Neural cell (in vitro differentiated cells): ENCODE measurements around the gene DNM3. TPM values are rescaled to one million over a fixed set of nuclear protein-coding genes. Genes with fewer than 3 reads are reported as not detected.

ENCODE experiments used
- H2AFZ ChIP-seq: fragments of 200-600, 300-800 bp; sonication (generic), shearing (Covaris generic); 2 replicates; pipeline ENCODE4 v1.6.0; 2014; ENCODE audit warnings: low read depth, mild to moderate bottlenecking, antibody characterized with exemption, low read length, moderate library complexity
- H3F3A ChIP-seq: fragments of 200-600 bp; shearing (Covaris generic); 2 replicates; pipeline ENCODE4 v1.6.1; 2016; ENCODE audit warnings: mild to moderate bottlenecking, moderate library complexity, mixed read lengths, antibody characterized with exemption, low read length; ENCODE audit not compliant: insufficient read depth, poor library complexity, severe bottlenecking
- H3K27ac ChIP-seq: fragments of 200-600, 300-800 bp; sonication (generic), shearing (Covaris generic); 2 replicates; pipeline ENCODE4 v1.5.1; 2014; ENCODE audit warnings: mild to moderate bottlenecking, low read length, moderate library complexity
- H3K27me3 ChIP-seq: fragments of 300-800, 200-600 bp; sonication (generic), shearing (Covaris generic); 2 replicates; pipeline ENCODE4 v1.6.0; 2014; ENCODE audit warnings: mild to moderate bottlenecking, low read depth, low read length, moderate library complexity; ENCODE audit not compliant: insufficient read depth
- H3K36me3 ChIP-seq: fragments of 300-800, 200-600 bp; sonication (generic), shearing (Covaris generic); 2 replicates; pipeline ENCODE4 v1.5.1; 2014; ENCODE audit warnings: mild to moderate bottlenecking, antibody characterized with exemption, low read length, moderate library complexity; ENCODE audit not compliant: insufficient read depth
- H3K4me2 ChIP-seq: fragments of 300-800, 200-600 bp; sonication (generic), shearing (Covaris generic); 2 replicates; pipeline ENCODE4 v1.6.0; 2014; ENCODE audit warnings: mild to moderate bottlenecking, low read length
- H3K4me3 ChIP-seq: fragments of 300-800, 200-600 bp; sonication (generic), shearing (Covaris generic); 2 replicates; pipeline ENCODE4 v1.5.1; 2014; ENCODE audit warnings: mild to moderate bottlenecking, low read length, moderate library complexity
- H3K79me2 ChIP-seq: fragments of 200-600 bp; shearing (Covaris generic); replicated peaks from 2 replicates; pipeline ENCODE4 v1.6.0; 2014; ENCODE audit warnings: mild to moderate bottlenecking, low read length, moderate library complexity; ENCODE audit not compliant: insufficient read depth
- H3K9ac ChIP-seq: fragments of 300-800, 200-600 bp; sonication (generic), shearing (Covaris generic); 2 replicates; pipeline ENCODE4 v1.6.1; 2016; ENCODE audit warnings: mild to moderate bottlenecking, low read length, mixed read lengths
- H3K9me2 ChIP-seq: fragments of 200-600 bp; shearing (Covaris generic); 2 replicates; pipeline ENCODE4 v1.6.1; 2016; ENCODE audit warnings: mild to moderate bottlenecking, low read length, mixed read lengths; ENCODE audit not compliant: insufficient read depth
- H3K9me3 ChIP-seq: fragments of 200-600, 300-800 bp; sonication (generic), shearing (Covaris generic); 2 replicates; pipeline ENCODE4 v1.6.1; 2016; ENCODE audit warnings: mild to moderate bottlenecking, mixed run types, low read length, moderate library complexity, mixed read lengths
- H4K20me1 ChIP-seq: fragments of 200-600 bp; shearing (Covaris generic); 2 replicates; pipeline ENCODE4 v1.6.1; 2016; ENCODE audit warnings: mild to moderate bottlenecking, mixed run types; ENCODE audit not compliant: insufficient read depth
- EP300 ChIP-seq: fragments of 450-650 bp; conservative IDR thresholded peaks from 2 replicates; pipeline ENCODE4 v1.6.1; 2014; ENCODE audit warnings: antibody characterized with exemption, mild to moderate bottlenecking, moderate library complexity; ENCODE audit not compliant: poor library complexity, severe bottlenecking
- EZH2 ChIP-seq: fragments of 200-600, 300-800 bp; shearing (Covaris generic), sonication (generic); IDR thresholded peaks from 2 replicates; pipeline ENCODE4 v1.6.1; 2014; ENCODE audit warnings: antibody characterized with exemption, low read length, borderline replicate concordance, mild to moderate bottlenecking; ENCODE audit not compliant: insufficient read depth, poor library complexity, severe bottlenecking
- MXI1 ChIP-seq: fragments of 450-650 bp; conservative IDR thresholded peaks from 2 replicates; pipeline ENCODE4 v1.6.1; 2014; ENCODE audit warnings: antibody characterized with exemption, mild to moderate bottlenecking; ENCODE audit not compliant: poor library complexity, severe bottlenecking
- POLR2AphosphoS5 ChIP-seq: IDR thresholded peaks from 2 replicates; pipeline ENCODE4 v1.6.1; 2012
- RAD21 ChIP-seq: fragments of 450-650 bp; conservative IDR thresholded peaks from 2 replicates; pipeline ENCODE4 v1.6.1; 2014; ENCODE audit warnings: antibody characterized with exemption, mild to moderate bottlenecking, moderate library complexity
- SMC3 ChIP-seq: fragments of 450-650 bp; conservative IDR thresholded peaks from 2 replicates; pipeline ENCODE4 v1.6.1; 2014; ENCODE audit warnings: antibody characterized with exemption, mild to moderate bottlenecking, moderate library complexity; ENCODE audit not compliant: poor library complexity
- TAF1 ChIP-seq: IDR thresholded peaks from 2 replicates; pipeline ENCODE4 v1.6.1; 2012; ENCODE audit warnings: low read depth
- polyA plus RNA-seq: library from polyadenylated mRNA; depleted of rRNA; stranded (reverse); fragments of >200 nt; gene quantifications from 2 replicates; pipeline ENCODE4 v1.2.3, GENCODE V29; 2014
- TF ChIP-seq, protein P1 (sequence below): fragments of 450-650 bp; IDR thresholded peaks from 2 replicates; pipeline ENCODE4 v1.5.1; 2014; ENCODE audit warnings: antibody characterized with exemption, mild to moderate bottlenecking, moderate library complexity; ENCODE audit not compliant: poor library complexity, severe bottlenecking
- TF ChIP-seq, protein P2 (sequence below): IDR thresholded peaks from 2 replicates; pipeline ENCODE4 v1.6.1; 2012; ENCODE audit warnings: borderline replicate concordance

Gene DNM3
- polyA plus RNA-seq, 1 donor from 2014 or later, result 37.1 TPM

DNA sequence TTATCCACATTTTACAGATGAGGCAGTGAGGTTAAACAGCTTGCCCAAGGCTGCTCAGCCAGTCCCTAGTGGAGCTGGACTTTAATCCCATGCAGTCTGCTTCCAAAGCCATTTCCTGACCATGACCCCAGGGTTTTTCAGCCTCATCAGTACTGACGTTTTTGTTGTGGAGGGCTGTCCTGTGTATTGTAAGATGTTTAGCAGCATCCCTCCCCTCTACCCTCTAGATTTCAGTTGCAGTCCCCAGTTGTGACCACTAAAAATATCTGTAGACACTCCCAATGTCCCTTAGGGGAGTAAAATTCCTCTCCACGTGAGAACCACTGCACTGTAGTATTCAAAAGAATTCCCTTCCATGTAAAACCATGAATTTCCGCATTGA lies 549.0 kb downstream of the DNM3 start:
- no peaks in the 10 kb centered on the region for H3K9me2 ChIP-seq
- H3K9me3 ChIP-seq, result no peaks in the 10 kb centered on the region
- H3K4me3 ChIP-seq, result no peak overlapping the region
- no peak for TF ChIP-seq POLR2AphosphoS5
- no peak for TF ChIP-seq EP300
- TF ChIP-seq, protein P1, sequence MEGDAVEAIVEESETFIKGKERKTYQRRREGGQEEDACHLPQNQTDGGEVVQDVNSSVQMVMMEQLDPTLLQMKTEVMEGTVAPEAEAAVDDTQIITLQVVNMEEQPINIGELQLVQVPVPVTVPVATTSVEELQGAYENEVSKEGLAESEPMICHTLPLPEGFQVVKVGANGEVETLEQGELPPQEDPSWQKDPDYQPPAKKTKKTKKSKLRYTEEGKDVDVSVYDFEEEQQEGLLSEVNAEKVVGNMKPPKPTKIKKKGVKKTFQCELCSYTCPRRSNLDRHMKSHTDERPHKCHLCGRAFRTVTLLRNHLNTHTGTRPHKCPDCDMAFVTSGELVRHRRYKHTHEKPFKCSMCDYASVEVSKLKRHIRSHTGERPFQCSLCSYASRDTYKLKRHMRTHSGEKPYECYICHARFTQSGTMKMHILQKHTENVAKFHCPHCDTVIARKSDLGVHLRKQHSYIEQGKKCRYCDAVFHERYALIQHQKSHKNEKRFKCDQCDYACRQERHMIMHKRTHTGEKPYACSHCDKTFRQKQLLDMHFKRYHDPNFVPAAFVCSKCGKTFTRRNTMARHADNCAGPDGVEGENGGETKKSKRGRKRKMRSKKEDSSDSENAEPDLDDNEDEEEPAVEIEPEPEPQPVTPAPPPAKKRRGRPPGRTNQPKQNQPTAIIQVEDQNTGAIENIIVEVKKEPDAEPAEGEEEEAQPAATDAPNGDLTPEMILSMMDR, result no peak
- TF ChIP-seq, protein P2, sequence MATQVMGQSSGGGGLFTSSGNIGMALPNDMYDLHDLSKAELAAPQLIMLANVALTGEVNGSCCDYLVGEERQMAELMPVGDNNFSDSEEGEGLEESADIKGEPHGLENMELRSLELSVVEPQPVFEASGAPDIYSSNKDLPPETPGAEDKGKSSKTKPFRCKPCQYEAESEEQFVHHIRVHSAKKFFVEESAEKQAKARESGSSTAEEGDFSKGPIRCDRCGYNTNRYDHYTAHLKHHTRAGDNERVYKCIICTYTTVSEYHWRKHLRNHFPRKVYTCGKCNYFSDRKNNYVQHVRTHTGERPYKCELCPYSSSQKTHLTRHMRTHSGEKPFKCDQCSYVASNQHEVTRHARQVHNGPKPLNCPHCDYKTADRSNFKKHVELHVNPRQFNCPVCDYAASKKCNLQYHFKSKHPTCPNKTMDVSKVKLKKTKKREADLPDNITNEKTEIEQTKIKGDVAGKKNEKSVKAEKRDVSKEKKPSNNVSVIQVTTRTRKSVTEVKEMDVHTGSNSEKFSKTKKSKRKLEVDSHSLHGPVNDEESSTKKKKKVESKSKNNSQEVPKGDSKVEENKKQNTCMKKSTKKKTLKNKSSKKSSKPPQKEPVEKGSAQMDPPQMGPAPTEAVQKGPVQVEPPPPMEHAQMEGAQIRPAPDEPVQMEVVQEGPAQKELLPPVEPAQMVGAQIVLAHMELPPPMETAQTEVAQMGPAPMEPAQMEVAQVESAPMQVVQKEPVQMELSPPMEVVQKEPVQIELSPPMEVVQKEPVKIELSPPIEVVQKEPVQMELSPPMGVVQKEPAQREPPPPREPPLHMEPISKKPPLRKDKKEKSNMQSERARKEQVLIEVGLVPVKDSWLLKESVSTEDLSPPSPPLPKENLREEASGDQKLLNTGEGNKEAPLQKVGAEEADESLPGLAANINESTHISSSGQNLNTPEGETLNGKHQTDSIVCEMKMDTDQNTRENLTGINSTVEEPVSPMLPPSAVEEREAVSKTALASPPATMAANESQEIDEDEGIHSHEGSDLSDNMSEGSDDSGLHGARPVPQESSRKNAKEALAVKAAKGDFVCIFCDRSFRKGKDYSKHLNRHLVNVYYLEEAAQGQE, result no peak
- no peak for TF ChIP-seq RAD21
- no peak for TF ChIP-seq TAF1
- no peak overlapping the region for H3K27ac ChIP-seq
- no peaks in the 10 kb centered on the region for H3K27me3 ChIP-seq
- no peak overlapping the region for H2AFZ ChIP-seq
- H3K9ac ChIP-seq, result no peak overlapping the region
- no peaks in the 10 kb centered on the region for H4K20me1 ChIP-seq
- no peaks in the 10 kb centered on the region for H3K36me3 ChIP-seq
- H3F3A ChIP-seq, result no peaks in the 10 kb centered on the region
- H3K4me2 ChIP-seq, result no peak overlapping the region
- H3K79me2 ChIP-seq, result no peaks in the 10 kb centered on the region

DNA sequence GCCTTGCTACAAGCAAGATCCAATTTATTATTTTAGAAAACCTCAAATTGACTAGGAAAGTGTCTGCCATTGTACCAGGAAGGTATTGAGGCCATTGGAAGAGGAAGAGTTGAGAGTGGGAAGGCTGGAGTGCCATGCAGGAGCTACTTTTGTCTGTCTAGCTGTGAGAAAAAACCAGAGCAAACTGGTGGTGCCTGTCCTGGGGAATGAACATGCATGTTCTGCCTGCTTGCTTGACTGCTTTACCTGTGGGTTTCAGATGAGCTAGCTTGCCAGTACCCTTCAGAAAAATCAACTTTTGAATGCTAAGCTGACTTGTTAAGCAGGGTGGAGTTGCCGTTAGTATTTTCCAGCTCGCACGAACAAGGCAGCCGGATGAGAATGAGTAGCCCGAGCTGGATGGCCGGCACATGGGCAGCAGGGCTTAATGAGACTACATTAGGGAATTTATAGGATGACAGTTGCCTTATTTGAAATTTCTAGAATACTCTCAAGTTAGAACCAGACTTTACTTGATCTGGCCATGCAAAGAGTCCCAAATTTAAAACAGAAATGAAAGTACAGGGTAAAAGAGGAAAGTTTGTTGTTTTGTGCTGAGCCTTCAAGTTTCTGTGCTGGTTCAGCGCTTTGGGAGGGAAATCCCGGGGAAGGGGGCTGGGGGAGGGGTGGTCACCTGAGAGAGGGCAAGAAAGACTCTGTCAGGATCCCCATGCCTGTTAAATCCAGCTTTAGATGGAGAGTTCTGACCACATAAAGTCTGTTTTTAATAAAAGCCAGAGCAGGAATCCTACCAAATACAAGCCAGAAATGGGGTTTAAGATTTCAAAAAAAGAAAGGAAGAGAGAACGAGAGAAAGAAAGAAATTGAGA lies 549.6 kb downstream of the DNM3 start:
- TF ChIP-seq EZH2 (no peak), MXI1 (no peak), SMC3 (no peak), RAD21 (no peak), TAF1 (no peak), EP300 (no peak), POLR2AphosphoS5 (no peak)
- TF ChIP-seq, protein P1, result no peak
- TF ChIP-seq, protein P2, result no peak
- Histone ChIP-seq H3K27ac (no peak overlapping the region), H3F3A (no peaks in the 10 kb centered on the region), H3K4me3 (no peak overlapping the region), H3K9ac (no peak overlapping the region), H2AFZ (no peak overlapping the region), H3K9me2 (no peaks in the 10 kb centered on the region), H3K79me2 (no peaks in the 10 kb centered on the region), H3K36me3 (no peaks in the 10 kb centered on the region), H3K4me2 (no peak overlapping the region), H3K9me3 (no peaks in the 10 kb centered on the region), H3K27me3 (no peaks in the 10 kb centered on the region), H4K20me1 (no peaks in the 10 kb centered on the region)
